ENCODE results near the gene PDZD7. TPM values are rescaled to one million over a fixed set of nuclear protein-coding genes. Genes with fewer than 3 reads are reported as not detected.
A peak's percentile ranks its signal among the peaks of the same experiment; 100 is the strongest.

Gene PDZD7
- total and polyA plus RNA-seq, 9 of the 15 experiments (the other 6 are each of a cell fraction or from before 2014, with no cell fraction given): 0.04 to 0.24 (median 0.08) TPM; not detected in 3

DNA sequence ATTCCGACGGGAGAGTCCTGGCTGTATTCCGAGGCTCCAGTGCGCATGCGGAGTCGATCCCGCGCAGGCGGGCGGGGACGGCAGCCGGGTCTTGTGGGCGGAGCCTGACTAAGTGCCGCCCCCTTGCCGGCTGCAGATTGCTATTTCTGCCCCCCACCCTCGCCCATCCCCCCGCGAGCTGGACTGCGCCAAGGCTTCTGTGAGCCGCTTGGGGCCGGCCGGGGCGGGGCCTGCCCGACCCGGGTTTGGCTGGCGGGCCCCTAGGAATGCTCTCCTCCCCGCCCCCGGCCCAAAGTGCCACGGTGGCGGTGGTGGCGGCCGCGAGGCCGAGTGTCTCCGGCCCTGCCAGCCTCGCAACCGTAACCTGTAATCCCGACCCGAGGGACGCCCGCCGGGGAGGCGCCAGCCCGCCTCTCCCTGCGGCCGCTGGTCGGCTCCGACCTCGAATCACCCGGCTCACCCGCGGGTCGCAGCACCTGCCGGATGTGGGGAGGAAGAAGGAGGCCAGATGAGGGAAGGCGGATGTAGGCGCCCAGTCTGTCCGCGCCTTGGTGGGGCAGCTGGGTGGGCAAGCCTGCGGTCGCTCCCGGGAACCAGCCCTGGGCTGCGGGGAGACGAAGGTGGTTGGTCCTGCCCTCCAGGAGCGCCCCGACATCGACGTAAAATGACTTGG, 30.2 kb upstream of the PDZD7 start (continued):
- TF ChIP-seq ZNF696 (CRISPR knock-in tag; conservative IDR thresholded peaks at IDR 0.05) (no peak), ETV5 (CRISPR knock-in tag; IDR thresholded peaks at IDR 0.05; ENCODE audit: low read depth) (peak; percentile 79; the same call in 1 of the 2 replicates), ASH1L (IDR thresholded peaks at IDR 0.05; ENCODE audit: borderline replicate concordance, low read depth, partially characterized antibody) (no peak), NR2C2 (CRISPR knock-in tag; IDR thresholded peaks at IDR 0.05) (no peak), NR2C2 (tag; IDR thresholded peaks at IDR 0.05) (peak; percentile 25; the same call in 1 of the 2 replicates), NCOR1 (IDR thresholded peaks at IDR 0.05) (peak; percentile 42), PCBP2 (IDR thresholded peaks at IDR 0.05; ENCODE audit: low read depth, low read length, poor library complexity, severe bottlenecking) (no peak), EWSR1 (IDR thresholded peaks at IDR 0.05; ENCODE audit: borderline replicate concordance, low read depth, partially characterized antibody) (no peak), SUPT5H (IDR thresholded peaks at IDR 0.05) (peak; percentile 67), JUND (IDR thresholded peaks at IDR 0.05; ENCODE audit: borderline replicate concordance, low read depth, low read length) (0 out of 2 replicates have a peak, but pooled peaks have one; percentile 14), JUND (tag; IDR thresholded peaks at IDR 0.05; ENCODE audit: borderline replicate concordance, low read depth, low read length) (no peak), POLR2G (IDR thresholded peaks at IDR 0.05; ENCODE audit: low read depth, low read length) (peak; percentile 94)
- TF ChIP-seq, protein P1, sequence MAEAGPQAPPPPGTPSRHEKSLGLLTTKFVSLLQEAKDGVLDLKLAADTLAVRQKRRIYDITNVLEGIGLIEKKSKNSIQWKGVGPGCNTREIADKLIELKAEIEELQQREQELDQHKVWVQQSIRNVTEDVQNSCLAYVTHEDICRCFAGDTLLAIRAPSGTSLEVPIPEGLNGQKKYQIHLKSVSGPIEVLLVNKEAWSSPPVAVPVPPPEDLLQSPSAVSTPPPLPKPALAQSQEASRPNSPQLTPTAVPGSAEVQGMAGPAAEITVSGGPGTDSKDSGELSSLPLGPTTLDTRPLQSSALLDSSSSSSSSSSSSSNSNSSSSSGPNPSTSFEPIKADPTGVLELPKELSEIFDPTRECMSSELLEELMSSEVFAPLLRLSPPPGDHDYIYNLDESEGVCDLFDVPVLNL (CRISPR knock-in tag; IDR thresholded peaks at IDR 0.05; ENCODE audit: low read depth): 0 out of 2 replicates have a peak, but pooled peaks have one; percentile 0
- TF ChIP-seq, protein P2, sequence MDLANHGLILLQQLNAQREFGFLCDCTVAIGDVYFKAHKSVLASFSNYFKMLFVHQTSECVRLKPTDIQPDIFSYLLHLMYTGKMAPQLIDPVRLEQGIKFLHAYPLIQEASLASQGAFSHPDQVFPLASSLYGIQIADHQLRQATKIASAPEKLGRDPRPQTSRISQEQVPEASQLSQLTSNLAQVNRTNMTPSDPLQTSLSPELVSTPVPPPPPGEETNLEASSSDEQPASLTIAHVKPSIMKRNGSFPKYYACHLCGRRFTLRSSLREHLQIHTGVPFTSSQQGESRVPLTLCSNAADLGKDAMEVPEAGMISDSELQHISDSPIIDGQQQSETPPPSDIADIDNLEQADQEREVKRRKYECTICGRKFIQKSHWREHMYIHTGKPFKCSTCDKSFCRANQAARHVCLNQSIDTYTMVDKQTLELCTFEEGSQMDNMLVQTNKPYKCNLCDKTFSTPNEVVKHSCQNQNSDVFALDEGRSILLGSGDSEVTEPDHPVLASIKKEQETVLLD (IDR thresholded peaks at IDR 0.05): 0 out of 2 replicates have a peak, but pooled peaks have one; percentile 27
- TF ChIP-seq, protein P3, sequence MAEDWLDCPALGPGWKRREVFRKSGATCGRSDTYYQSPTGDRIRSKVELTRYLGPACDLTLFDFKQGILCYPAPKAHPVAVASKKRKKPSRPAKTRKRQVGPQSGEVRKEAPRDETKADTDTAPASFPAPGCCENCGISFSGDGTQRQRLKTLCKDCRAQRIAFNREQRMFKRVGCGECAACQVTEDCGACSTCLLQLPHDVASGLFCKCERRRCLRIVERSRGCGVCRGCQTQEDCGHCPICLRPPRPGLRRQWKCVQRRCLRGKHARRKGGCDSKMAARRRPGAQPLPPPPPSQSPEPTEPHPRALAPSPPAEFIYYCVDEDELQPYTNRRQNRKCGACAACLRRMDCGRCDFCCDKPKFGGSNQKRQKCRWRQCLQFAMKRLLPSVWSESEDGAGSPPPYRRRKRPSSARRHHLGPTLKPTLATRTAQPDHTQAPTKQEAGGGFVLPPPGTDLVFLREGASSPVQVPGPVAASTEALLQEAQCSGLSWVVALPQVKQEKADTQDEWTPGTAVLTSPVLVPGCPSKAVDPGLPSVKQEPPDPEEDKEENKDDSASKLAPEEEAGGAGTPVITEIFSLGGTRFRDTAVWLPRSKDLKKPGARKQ (CRISPR knock-in tag; IDR thresholded peaks at IDR 0.05): no peak
- TF ChIP-seq, protein P4, sequence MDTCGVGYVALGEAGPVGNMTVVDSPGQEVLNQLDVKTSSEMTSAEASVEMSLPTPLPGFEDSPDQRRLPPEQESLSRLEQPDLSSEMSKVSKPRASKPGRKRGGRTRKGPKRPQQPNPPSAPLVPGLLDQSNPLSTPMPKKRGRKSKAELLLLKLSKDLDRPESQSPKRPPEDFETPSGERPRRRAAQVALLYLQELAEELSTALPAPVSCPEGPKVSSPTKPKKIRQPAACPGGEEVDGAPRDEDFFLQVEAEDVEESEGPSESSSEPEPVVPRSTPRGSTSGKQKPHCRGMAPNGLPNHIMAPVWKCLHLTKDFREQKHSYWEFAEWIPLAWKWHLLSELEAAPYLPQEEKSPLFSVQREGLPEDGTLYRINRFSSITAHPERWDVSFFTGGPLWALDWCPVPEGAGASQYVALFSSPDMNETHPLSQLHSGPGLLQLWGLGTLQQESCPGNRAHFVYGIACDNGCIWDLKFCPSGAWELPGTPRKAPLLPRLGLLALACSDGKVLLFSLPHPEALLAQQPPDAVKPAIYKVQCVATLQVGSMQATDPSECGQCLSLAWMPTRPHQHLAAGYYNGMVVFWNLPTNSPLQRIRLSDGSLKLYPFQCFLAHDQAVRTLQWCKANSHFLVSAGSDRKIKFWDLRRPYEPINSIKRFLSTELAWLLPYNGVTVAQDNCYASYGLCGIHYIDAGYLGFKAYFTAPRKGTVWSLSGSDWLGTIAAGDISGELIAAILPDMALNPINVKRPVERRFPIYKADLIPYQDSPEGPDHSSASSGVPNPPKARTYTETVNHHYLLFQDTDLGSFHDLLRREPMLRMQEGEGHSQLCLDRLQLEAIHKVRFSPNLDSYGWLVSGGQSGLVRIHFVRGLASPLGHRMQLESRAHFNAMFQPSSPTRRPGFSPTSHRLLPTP (IDR thresholded peaks at IDR 0.05; ENCODE audit: borderline replicate concordance, extremely low read depth, insufficient read length): no peak
- TF ChIP-seq, protein P5, sequence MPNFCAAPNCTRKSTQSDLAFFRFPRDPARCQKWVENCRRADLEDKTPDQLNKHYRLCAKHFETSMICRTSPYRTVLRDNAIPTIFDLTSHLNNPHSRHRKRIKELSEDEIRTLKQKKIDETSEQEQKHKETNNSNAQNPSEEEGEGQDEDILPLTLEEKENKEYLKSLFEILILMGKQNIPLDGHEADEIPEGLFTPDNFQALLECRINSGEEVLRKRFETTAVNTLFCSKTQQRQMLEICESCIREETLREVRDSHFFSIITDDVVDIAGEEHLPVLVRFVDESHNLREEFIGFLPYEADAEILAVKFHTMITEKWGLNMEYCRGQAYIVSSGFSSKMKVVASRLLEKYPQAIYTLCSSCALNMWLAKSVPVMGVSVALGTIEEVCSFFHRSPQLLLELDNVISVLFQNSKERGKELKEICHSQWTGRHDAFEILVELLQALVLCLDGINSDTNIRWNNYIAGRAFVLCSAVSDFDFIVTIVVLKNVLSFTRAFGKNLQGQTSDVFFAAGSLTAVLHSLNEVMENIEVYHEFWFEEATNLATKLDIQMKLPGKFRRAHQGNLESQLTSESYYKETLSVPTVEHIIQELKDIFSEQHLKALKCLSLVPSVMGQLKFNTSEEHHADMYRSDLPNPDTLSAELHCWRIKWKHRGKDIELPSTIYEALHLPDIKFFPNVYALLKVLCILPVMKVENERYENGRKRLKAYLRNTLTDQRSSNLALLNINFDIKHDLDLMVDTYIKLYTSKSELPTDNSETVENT (CRISPR knock-in tag; IDR thresholded peaks at IDR 0.05): peak; percentile 19; the same call in 1 of the 2 replicates
